ENCODE data around the gene KEL.

Gene KEL

GRCh38 chr7:142898377-142899170 is 63.6 kb downstream of the KEL start:
- no peak for DNase-seq (ENCODE audit: low read depth)

GRCh38 chr7:142897691-142898090 is 64.5 kb downstream of the KEL start:
- DNase-seq (ENCODE audit: low read depth) = no peak

GRCh38 chr7:142896741-142897379 is 65.3 kb downstream of the KEL start:
- no peak for DNase-seq (ENCODE audit: low read depth)

- no peak for DNase-seq (ENCODE audit: low read depth)
Measured at GRCh38 chr7:142896151-142896550, 66.0 kb downstream of the KEL start.

- DNase-seq (ENCODE audit: low read depth) = no peak
Measured at GRCh38 chr7:142894985-142895593, 67.1 kb downstream of the KEL start.

- no peak for DNase-seq (ENCODE audit: low read depth)
Measured at GRCh38 chr7:142894112-142894984, 67.8 kb downstream of the KEL start.

- no peak for DNase-seq (ENCODE audit: low read depth)
Measured at GRCh38 chr7:142892951-142893350, 69.2 kb downstream of the KEL start.

- DNase-seq (ENCODE audit: low read depth) = no peak
Measured at GRCh38 chr7:142891490-142892082, 70.6 kb downstream of the KEL start.

Data from activated T-cell treated with anti-CD3 and anti-CD28 coated beads for 24 hours (primary cell).